ENCODE measurements around the gene MAP3K4.

The MAP3K4 gene

DNA sequence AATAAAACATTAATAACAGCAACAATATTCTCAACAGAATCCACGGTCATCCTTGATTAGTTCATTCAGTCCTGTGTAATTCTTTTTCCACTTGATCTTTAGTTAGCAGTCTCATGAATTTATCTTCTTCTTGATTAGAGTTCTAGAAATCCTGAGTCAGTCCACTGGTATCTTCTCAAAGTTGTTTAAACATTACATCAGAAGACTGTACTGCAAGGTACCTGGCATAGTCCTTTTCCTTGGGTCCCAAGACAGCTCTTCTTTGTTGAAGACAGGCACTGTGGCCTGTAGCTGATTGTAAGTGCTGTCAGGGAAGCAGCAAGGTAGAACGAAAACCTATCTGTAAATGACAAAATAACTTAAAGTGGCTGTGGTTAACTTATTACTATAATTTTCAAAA, 11.8 kb downstream of the MAP3K4 start:
- FAIRE-seq = no peak

DNA sequence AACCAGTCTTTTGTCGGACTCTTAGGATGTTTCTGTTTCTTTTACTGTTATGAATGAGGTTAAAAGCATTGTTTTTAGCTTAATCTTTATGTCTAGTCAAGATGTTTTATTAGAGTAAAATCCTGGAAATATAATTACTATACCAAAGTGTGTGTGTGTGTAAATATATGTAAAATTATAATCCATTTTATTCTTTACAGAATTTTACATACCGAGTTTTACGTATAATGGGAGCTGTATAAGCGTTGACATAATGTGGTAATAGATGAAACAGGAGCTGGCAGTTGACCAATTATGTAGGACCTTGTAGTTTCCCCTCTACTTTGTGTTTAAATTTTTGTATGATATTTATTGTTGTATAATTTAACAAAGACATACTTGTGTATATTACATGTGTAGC, 16.7 kb downstream of the MAP3K4 start:
- no peak for FAIRE-seq

DNA sequence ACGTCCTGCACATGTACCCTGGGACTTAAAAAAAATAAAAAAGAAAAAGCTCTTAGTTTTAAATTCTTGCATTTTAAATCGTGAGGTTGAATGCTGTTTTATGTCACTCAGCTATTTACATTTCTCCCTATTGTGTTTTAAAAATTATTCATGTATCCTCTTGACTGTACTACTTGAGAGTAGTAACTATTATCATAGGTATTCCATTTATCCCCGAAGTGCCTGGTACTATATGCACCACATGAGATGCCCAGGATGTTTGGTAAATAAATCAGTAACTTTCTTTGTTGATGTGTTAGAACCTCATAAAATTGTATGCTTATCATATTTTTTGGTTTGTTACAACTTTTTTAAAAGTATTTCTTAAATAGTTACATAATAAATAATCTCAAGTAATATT, 18.4 kb downstream of the MAP3K4 start:
- no peak for FAIRE-seq

DNA sequence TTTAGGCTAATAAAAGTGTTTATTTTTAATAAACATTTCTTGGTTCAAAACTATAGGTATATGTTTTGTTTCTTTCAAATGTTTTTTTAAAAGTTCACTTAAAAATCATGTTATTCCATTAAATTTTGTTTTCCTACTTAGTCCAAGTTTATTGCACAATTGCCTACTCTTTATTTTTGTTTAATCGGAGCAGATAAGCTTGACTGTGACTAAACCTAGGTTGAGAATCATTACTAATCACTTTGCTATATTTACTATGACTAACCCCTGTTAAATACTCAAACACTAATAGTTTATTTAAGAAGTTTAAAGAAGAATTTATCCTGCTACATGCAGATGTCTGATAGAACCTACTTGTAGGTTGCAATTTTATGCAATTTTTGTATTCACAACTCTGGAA, 18.8 kb downstream of the MAP3K4 start:
- FAIRE-seq = peak; percentile 51

DNA sequence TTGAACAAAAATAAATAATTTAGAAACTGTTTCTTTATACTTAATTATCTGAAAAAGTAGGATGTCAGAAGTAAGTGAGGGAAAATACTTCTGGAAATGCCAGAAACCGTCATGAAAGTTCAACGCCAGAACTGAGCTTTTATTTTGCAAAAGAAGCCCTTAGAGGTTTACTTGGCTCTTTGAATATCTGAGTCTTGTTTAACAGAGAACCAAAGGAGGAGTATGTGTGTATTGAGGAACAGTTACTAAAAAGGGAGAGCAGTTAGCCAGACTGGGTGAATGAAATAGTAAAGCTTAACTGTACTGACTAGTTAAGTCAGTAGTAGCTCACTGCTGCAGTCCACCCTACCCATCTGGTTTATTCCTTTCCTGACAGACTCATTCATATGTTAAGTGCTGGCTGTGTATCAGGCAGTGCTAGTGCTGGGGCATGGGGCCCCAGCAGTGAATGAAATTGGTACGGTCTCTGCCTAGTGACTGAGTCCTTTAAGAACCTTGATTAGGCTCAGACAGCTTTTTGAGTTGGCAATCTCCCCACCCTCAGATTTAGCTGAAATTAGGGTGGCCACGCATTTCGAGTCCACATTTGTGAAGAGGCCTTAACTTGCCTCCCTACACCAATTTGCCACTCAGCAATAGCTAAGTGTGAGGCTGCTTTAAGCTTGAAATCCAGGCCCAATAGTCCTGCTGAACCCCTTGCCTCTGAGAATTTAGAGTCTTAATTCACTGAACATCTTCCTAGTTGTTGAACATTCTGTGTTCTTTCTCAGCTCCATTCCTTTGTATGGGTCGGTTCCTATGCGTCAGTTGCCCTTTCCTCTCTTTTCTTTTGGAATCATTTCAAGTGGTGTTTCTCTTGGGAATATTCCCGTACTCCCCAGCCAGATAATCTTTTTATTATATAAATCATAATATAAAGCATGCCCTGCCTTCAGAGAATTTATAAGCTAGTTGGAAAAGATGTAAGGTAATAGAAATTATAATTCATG, 20.2 kb downstream of the MAP3K4 start:
- no peak for FAIRE-seq

DNA sequence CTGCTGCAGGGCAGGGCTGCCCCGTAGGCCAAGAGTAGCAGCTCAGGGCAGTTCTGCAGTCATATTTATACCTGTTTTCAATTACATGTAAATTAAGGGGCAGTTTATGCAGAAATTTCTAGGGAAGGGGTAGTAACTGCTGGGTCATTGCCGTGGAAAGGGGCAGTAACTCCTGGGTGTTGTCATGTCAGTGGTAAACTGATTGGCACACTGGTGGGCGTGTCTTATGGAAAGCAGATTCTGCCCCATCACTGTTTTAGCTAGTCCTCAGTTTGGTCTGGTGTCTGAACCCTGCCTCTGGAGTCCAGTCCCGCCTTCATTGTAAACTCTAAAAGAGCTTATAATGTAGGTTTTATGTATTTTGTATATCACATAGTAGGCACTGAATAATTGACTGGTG, 22.1 kb downstream of the MAP3K4 start:
- FAIRE-seq = no peak

DNA sequence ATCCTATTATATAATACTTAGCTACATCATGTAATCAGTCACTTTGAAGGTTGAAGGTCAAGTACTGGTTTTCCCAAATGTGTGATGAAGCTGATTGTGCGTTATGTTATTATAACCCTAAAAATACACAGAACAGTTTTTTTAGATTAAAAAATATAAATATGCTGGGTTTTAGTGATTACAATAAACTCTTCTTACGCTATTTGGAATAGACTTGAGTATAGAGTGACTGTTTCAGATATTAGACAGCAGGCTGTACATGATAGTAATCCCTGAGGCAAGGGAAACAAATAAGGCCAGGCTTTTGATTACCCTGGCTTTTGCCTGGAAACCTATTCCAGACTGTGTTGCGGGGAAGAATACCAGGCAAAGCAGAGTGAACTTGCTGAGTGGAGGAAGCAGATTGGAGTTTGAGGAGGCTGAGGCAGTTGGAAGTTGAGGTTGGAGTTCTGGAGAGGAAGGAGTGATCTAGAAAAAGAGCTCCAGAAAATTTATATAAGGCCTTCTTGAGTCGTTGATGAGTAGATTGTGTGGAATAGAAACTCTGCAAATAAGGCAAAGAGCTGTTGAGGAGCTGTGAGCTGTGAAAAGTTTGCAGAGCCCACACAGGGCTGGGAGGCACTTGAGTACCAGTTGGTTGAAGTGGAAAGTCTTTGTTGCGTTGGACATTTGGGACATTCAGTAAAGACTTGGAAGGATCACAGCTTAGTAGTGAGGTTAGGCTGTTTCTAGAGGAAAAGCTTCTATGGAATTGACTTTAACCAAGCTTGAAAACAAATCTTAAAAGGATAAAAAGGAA, 26.4 kb downstream of the MAP3K4 start:
- FAIRE-seq = no peak

DNA sequence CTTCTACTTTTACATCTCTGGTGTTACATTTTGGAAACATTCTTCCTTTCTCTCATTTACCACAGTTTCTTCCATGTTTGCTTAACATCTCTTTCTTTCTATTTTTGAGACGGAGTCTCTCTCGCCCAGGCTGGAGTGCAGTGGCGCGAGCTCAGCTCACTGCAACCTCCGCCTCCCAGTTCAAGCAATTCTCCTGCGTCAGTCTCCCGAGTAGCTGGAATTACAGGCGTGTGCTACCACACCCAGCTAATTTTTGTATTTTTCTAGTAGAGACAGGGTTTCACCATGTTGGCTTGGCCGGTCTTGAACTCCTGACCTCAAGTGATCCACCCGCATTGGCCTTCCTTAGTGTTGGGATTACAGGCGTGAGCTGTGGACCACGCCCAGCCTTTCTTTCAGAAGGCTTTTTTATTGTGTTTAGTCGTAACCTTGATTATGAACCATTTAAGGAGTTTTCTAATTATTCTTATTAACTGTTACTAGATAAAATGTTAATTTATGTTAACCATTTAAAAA, 27.8 kb downstream of the MAP3K4 start:
- FAIRE-seq = no peak

DNA sequence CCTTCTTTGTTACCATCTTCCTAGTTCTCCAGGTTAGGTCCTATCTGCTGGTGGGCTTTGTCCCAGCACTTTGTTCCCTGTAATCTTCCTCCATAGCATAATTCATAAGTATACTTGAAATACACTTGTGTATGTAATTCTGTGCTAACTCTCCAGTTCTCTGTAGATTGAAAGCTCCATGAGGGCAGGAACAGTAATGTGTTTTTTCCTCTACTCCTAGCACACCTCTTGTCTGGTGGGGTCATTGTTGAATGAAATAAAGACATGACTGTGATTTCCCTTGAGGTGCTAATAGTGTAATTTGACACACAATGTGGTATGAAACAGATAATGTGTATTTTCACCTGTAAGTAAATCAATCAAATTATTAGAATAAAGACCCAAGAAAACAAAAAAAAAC, 30.0 kb downstream of the MAP3K4 start:
- no peak for FAIRE-seq

DNA sequence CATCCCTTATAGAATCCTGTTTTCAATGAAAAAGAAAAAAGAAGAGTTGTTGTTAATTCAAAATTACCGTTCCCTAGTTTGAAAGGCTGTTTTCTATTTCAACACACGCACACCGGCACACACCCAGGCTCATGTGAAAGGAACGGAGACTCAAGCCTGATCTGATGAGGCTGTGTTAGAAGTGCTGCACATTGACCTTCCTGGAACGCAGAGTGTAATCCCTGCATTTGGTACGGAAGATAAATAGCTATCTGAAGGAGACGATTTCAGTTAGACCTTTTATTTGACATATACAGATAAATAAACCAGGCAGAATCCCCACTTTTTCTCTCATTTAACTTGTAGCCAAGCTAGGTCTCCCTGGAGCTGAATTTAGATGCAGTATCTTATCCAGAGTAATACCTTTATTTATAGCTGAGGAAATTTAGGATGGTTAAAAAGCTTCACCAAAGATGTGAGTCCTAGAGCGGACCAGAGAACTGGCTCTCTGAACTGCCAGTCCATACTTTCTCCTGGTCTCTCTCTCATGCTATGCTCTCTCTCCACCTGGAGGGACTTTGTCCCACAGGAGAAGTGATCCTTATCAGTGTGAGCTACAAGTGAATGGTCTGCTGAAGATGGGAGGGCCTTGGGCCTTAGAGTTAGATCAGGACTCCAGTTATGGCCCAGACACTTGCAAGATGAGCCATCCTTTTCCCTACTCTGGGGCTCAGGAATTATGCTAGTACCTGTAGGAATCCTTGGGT, 30.6 kb downstream of the MAP3K4 start:
- FAIRE-seq = no peak

DNA sequence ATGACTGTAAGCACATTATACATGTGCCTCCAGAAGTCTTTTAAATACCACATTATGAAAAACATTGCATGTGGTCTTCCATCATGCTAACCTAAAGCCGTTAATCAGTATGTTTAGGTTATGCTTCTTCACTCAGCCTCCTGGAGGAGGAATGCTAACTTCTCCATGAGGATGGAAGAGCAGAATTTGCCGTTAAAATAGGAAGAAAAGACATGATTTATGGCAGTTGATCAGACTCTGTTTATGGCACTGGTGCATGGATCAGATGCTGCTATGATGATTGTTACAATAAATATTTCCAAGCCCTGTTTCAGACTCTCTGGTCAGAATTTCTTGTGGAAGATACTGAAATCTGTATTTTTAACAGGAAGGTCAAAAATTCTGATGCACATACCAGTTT, 31.7 kb downstream of the MAP3K4 start:
- FAIRE-seq = no peak

DNA sequence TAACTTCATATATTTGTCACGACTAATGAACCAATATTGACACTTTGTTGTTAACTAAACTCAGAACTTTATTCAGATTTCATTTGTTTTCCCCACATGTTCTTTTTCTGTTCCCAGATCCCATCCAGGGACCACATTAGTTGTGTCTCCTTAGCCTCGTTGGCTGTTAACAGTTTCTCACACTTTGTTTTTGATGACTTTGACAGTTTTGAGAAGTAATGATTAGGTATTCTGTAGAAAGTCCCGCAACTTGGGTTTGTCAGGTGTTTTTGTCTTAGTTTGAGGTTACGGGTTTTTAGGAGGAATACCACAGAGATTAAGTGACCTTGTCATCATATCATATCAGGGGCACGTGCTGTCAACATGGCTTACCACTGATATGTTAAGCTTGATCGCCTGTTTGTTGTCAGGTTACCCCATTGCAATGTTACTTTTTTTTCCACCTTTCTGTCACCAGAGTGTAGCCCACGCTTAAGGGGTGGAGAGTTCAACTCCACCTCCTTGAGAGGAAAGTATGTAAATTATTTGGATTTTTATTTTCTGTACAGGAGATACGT, 32.9 kb downstream of the MAP3K4 start:
- FAIRE-seq = no peak

DNA sequence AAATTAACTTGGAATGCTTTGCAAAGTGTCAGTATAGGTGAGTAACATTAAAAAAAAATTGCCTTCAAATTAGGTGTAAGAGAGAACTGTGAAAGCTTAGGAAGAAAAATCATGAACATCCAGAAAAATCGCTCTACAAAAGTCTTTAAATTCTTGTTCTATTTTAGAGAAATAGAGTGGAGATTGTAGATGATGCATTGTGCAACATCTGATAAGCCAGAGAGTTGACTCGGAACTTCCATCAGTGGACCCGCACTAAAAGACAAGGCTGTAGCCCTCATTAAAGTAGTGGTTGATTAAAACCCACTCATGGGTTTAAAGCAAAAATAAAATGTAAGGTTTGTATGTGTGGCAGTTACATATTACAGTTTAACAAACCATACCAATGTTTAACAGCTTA, 35.8 kb downstream of the MAP3K4 start:
- FAIRE-seq = no peak

DNA sequence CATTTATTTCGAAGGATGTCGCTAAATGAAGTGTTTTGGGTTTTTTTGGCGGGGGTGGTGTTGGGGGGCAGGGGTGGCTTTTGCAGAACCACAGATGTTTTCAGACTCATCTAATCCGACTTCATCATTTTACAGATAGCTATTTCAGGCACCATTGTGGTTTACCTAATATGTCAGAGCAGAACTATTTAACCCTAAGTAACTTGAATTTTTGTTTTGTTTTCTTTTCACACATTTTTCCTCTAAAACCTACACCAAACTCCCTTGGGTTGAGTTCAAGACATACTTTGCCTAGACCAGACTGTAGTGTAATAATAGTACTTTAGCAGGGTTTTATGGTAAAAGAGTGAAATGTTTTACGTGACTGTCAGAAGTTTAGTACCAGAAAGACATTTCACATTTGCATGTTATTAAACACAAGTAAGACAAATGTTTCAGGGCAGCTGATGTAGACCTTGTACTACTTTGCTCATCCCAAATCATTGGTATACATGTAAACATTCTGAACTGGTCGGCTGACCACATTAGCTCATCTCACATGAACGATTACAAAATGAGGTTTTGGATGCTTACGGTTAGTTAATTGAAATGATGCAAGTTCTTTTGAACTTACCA, 37.7 kb downstream of the MAP3K4 start:
- no peak for FAIRE-seq

DNA sequence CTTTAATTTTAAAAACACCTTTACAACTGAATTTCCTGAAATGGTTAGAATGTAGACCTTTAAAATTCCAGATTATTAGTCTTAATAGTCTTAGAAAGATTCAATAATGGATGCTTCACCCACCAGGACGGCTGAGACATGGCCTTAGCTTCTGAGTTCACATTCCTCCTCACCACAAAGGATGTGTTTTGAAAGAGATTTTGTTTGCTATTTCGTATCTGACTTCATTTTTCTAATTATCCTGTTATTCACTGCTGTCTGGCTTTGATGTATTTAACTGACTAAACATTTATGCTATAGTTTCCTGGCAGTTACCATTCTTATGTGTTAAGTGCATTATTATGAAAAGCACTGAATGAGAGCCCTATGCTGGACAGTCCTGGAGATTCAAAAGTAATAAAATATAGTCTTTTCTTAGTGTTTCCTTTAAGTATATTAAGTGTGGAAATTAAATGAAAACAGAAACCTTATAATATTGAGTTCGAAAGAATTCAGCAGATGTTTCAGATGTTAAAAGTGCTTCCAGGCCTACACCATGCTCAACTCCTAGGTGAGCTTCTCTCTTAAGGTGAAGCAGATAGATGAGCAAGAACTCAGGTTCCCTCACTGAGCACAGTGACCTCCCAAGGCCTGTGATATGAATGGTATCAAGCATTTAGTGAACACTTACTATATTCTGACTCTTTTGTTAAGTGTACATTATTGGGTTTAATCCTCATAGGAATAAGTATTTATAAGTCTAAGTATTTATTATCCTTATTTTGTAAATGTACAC, 40.3 kb downstream of the MAP3K4 start:
- no peak for FAIRE-seq

DNA sequence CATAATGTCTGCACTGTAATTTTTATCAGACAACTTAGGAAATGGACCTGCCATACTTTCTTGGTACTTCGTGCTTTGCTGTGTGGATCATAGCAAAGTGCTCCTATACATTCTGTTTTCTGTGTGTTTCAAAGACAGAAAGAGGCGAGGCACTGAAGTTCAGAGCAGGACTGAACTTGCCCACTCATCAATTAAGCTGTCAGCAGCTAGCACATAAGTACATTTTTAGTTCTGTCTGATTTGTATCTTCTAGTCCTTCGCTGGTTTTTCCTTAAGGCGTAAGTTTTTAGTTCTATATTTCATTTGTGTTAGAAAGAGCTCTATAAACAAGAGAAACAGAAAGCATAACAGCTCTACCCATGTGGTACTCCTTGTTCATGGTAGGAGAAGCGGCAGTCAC, 42.1 kb downstream of the MAP3K4 start:
- no peak for FAIRE-seq

DNA sequence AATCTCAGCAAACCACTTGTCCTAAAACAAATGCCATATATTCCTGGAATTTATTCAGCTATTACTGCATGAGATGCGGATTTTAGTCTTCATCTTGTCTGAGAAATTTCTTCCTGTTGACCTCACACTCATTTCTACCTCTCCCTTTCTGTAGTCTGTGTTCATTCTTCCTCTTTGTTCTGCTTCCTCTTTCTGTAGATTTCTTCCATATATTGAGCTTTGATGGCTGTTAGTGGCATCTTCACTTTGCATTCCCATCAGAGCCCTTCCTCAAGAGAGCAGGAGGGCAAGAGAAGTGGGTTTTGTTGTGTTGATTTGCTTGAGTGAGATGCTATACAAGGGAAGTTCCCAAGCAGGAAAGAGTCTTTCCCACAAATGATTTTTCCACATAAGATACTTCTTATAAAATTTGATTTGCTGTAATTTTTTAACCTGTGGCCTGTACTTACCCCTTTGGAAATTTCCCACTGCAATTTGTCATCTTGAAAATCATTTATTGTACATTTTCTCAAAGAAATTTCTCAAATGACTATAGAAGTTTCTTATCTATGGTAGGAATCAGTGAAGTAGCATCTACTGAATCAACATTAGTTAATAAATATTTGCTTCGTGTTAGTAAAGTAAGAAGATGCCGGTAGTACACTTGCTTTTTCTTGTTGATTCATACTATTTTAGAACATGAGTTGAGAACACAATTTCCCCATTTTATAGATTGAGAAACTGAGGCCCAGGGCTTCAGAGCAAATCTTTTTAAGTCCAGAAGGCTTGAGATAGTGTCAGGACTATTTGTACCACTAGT, 43.8 kb downstream of the MAP3K4 start:
- FAIRE-seq = no peak

DNA sequence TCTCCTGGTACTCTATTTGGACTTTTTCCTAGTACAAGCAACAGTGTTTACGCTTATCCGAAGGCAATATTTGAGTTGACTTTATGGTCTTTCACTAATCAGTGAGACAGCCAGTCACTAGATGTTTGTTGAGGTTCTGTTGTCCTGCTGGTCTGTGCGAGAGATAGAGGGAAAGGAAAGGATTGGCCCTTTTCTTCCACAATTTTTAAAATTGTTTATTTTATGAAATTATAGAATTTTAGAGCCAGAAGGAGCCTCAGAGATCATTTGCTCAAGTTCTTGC, 44.4 kb downstream of the MAP3K4 start:
- FAIRE-seq = no peak

DNA sequence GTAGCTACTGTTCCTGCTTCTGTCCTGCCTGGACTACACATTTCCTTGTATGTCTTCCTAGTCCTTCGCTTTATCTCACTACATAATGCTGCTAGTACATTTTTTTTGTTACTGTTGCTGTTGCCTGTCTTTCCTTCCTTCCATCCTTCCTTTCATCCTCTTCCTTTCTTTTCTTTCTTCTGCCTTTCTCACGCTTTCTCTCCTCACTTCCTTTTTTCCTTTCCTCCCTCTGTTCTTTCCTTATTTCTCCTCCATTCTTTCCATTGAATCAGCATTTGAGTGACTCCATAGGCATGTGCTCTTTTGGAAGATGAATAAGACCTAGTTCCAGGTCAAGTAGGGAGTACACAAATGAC, 46.3 kb downstream of the MAP3K4 start:
- no peak for FAIRE-seq

DNA sequence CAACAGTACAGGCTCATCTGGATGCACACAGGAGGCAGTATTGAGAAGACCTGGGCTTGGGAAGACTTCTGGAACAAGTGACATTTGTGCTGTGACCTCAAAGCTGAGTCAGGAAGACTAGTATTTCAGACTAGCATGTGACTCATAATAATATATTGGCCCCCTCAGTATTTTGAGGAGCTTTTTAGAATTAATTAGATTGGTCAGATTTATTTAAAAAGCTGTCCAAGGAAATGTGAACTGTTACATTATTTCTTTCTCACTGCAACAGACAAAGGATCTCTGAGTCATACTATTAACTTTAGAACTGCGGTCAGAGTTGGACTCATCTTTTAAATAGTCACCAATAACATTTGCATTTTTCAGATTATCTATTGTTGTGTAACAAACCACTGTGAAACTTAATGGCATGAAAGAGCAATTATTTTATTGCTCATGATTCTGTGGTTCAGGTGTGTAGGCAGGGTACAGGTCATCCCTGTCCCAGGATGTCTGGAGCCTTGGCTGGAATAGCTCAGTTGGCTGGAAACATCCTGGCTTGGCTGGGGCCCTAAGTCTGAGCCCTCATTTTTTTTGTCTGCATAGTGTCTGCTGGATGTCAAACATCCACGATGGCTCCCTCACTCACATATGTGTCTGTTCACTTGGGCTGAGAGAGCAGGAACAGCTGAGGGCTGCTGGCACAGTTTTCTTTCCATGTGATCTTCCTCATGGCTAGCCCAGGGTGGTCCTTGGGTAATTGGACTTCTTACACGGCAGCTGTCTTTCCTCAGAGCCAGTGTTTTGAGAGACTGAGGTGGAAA, 46.9 kb downstream of the MAP3K4 start:
- no peak for FAIRE-seq

All from G401.6 (cell line).